Activated CD8-positive, alpha-beta memory T cell treated with anti-CD3 and anti-CD28 coated beads for 1 hour (primary cell): ENCODE data around the gene CCDC144A.
"Not testable (repeated sequence)": the region's sequence is repeated elsewhere in the genome, so short reads cannot be mapped to it uniquely, and the experiment has no call there.

Experiments
- DNase-seq, 2 donors: peaks; one replicate each; pipeline ENCODE4 v3.0.0-alpha.2; 2020; ENCODE audit warnings: low read depth in 1 of 2; ENCODE audit errors: extremely low read depth in 1 of 2

Gene CCDC144A

GRCh38 chr17:16750515-16750914 lies 60.5 kb downstream of the CCDC144A start:
- not testable (repeated sequence) for DNase-seq

- not testable (repeated sequence) for DNase-seq
Observed at GRCh38 chr17:16751224-16751923, 61.3 kb downstream of the CCDC144A start.

- DNase-seq = not testable (repeated sequence)
Observed at GRCh38 chr17:16751924-16752287, 61.9 kb downstream of the CCDC144A start.

GRCh38 chr17:16757520-16757919 lies 67.5 kb downstream of the CCDC144A start:
- not testable (repeated sequence) for DNase-seq

GRCh38 chr17:16758177-16758576 lies 68.1 kb downstream of the CCDC144A start:
- not testable (repeated sequence) for DNase-seq

- DNase-seq = not testable (repeated sequence)
Observed at GRCh38 chr17:16768290-16769175, 78.5 kb downstream of the CCDC144A start.

- DNase-seq = not testable (repeated sequence)
Observed at GRCh38 chr17:16772394-16773145, 82.5 kb downstream of the CCDC144A start.

- DNase-seq = not testable (repeated sequence)
Observed at GRCh38 chr17:16773146-16773522, 83.1 kb downstream of the CCDC144A start.

GRCh38 chr17:16787851-16788250 lies 97.8 kb downstream of the CCDC144A start:
- not testable (repeated sequence) for DNase-seq

GRCh38 chr17:16788889-16789536 lies 99.0 kb downstream of the CCDC144A start:
- not testable (repeated sequence) for DNase-seq

GRCh38 chr17:16789622-16790021 lies 99.6 kb downstream of the CCDC144A start:
- not testable (repeated sequence) for DNase-seq

GRCh38 chr17:16790313-16790871 lies 100.4 kb downstream of the CCDC144A start:
- DNase-seq = not testable (repeated sequence)

- DNase-seq = not testable (repeated sequence)
Observed at GRCh38 chr17:16794215-16794614, 104.2 kb downstream of the CCDC144A start.

GRCh38 chr17:16795894-16796293 lies 105.9 kb downstream of the CCDC144A start:
- DNase-seq = not testable (repeated sequence)

- not testable (repeated sequence) for DNase-seq
Observed at GRCh38 chr17:16804851-16805250, 114.8 kb downstream of the CCDC144A start.

- DNase-seq = not testable (repeated sequence)
Observed at GRCh38 chr17:16806599-16806998, 116.6 kb downstream of the CCDC144A start.

- not testable (repeated sequence) for DNase-seq
Observed at GRCh38 chr17:16807620-16808019, 117.6 kb downstream of the CCDC144A start.

GRCh38 chr17:16810236-16810635 lies 120.2 kb downstream of the CCDC144A start:
- DNase-seq = not testable (repeated sequence)

GRCh38 chr17:16812126-16812525 lies 122.1 kb downstream of the CCDC144A start:
- DNase-seq = not testable (repeated sequence)

- DNase-seq = no peak
Observed at GRCh38 chr17:16814439-16814838, 124.4 kb downstream of the CCDC144A start.
